GM18873 (cell line): ENCODE data around the gene FAM199X.
"Not testable (repeated sequence)": the region's sequence is repeated elsewhere in the genome, so short reads cannot be mapped to it uniquely, and the experiment has no call there.

Experiments
- ATAC-seq: cut with Tn5 transposase; IDR thresholded peaks from one replicate; pipeline ENCODE4 v1.9.1; 2021; ENCODE audit warnings: mild to moderate bottlenecking, moderate library complexity, moderate number of reproducible peaks; ENCODE audit not compliant: unreplicated experiment, low FRiP score

The FAM199X gene

GRCh38 chrX:104187931-104188330, 21.7 kb downstream of the FAM199X start:
- ATAC-seq = no peak

- no peak for ATAC-seq
These were observed 23.6 kb downstream of the FAM199X start for GRCh38 chrX:104189837-104190236.

DNA sequence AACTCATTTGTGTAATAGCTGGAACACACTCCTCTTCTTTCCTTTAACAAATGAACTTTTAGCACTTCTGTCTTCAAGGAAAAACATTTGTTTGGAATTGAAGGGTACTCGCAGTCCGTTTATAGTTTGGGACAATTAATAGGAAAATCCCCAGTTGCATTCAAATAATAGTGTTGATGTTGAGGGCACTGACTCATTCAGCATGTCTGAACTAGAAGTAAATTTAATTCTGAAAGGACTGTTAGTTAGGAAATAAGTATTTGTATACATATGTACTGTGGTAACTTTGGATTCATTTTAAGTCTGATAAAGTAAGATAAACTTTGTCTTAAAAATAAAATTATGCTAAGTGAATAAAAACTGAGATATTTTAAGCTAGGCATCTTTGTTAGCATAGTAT, 27.2 kb downstream of the FAM199X start:
- ATAC-seq = no peak

GRCh38 chrX:104195013-104195412, 28.8 kb downstream of the FAM199X start:
- ATAC-seq = no peak

DNA sequence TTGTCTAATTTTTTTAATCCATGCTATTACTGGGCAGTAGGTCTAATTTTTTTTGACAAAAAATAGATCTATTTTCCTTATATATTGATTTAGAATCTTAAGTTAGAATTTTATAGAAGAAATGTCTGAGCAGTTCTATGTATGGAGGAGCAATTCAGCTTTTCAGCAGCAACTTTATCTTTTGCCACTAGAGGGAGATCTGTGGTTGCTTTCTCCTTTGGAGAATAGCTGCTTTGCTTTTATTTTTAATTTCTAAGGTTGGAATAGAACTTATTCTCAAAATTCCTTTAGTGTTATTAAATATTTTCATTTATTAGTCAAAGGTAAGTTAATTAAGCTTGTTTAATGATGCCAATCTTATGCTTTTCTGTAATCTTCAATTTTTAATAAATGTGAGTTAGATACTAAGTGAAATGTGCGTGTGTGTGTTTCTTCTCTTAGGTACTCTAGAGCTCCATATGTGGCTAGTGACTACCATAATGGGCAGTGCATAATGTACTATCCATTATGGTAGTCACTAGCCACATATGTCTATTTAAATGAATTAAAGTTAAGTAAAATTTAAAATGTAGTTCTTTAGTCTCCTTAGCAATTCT, 29.3 kb downstream of the FAM199X start:
- no peak for ATAC-seq

- ATAC-seq = no peak
These were observed 39.3 kb downstream of the FAM199X start for GRCh38 chrX:104205548-104205947.

DNA sequence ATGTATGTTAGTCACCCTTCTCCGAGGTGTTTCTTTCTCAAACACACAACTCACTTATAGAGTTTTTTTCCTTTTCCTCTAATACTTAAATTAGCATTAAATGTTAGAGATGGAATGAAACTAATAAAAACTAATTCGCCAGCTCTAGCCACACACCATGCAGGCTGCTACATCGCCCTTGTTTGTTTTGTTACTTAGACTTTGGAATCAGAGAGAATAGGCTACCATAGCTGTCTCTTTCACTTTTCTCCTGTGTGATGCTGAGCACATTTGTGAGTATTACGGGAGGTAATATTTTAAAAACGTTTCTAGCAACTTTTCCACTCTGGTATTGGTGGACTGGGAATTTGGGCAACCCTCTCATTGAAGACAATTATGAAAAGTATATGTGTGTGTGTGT, 44.9 kb downstream of the FAM199X start:
- ATAC-seq = no peak

DNA sequence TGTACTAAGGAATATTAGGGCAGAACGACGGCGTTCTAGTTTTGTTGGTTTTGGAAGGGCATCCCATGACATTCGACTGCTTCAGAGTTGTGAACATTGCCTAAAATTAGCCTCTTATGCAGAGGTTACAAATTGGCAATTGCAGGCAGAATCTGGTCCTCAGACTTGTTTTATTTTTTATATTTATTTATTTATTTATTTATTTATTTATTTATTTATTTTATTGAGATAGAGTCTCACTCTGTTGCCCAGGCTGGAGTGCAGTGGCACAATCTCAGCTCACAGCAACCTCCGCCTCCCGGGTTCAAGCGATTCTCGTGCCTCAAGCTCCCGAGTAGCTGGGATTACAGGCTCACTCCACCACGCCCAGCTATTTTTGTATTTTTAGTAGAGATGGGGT, 63.8 kb downstream of the FAM199X start:
- ATAC-seq = not testable (repeated sequence)
